GM21528 (cell line): ENCODE results near the gene PCP4L1.

Experiments used
- ATAC-seq: cut with Tn5 transposase; IDR thresholded peaks from one replicate; pipeline ENCODE4 v1.9.1; 2021; ENCODE audit warnings: mild to moderate bottlenecking, moderate library complexity; ENCODE audit not compliant: unreplicated experiment, low FRiP score

PCP4L1 gene

DNA sequence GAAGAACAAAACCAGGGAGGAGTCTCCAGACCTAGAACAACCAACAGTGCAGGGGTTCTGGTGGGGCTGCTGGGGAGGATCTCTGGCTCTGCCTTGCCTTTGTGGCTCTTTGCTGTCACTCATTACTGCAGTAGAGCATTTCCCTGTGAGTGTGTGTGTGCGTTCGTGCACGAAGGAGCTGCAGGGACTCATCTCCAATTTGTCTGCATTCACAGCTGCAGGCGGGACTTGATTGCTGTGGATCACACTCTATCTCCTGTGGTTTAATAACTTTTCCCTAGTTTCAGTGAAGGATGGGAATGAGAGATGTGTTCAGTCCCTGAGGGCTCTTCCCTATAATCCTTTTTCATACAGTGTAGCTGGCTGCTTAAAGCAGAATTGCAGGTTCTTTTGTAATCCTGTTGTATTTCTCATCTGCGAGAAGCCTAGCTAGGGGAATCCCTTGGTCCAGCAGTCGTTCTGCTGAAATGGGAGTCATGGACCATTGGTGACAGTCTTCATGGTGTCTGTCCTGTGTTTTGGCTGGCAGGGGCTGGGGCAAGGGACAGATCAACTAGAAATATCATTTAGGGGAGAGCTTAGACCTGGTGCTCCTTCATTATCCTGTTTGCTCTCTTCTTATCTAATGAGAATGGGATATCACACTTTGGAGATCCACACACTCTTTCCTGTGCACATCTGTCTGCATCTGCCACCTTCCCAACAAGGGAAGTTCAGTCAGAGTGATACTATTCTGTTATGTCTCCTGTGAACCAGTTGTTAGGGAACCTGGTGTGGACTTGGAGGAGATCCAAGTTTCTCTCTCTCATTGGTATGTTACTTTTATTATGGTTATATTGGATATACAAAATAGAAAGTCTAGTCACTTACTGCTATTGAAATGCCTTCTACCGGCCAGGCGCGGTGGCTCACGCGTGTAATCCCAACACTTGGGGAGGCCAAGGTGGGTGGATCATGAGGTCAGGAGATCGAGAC lies 3.0 kb downstream of the PCP4L1 start:
- ATAC-seq, result no peak

DNA sequence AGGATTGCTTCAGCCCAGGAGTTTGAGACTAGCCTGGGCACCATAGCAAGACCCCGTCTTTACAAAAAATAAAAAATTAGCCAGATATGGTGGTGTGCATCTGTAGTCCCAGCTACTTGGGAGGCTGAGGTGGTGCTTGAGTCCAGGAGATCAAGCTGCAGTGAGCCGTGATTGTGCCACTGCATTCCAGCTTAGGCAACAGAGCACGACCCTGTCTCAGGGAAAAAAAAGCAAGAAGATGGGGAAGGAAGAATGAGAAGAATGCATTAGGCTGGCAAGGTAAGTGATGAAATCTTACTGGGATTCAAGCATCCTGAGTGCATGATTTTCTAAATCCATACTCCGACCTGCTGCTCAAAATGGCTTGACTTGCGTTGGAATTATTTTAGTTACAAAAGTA lies 6.8 kb downstream of the PCP4L1 start:
- ATAC-seq, result no peak

DNA sequence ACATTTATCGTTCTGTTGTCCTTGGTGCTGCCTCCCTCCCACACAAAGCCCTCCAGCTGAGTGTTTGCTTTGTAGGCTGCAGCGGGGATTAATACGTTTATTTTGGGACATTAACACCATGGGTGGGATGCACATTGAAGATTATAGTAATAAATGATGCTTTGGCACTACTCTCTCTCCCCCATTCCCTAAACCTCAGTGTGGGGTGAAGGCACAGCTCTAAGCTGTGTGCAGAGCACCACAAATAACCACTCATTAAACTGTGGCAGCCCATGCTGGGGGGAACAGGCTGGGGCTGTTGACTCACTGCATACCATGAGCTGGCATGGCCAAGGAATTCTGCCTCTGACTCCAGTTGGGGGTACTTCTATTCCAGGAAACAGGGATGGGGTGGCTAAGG lies 7.7 kb downstream of the PCP4L1 start:
- no peak for ATAC-seq

GRCh38 chr1:161266836-161267235 lies 8.3 kb downstream of the PCP4L1 start:
- no peak for ATAC-seq

- no peak for ATAC-seq
These were observed 8.8 kb downstream of the PCP4L1 start for GRCh38 chr1:161267321-161267720.

GRCh38 chr1:161273402-161273801 lies 14.9 kb downstream of the PCP4L1 start:
- ATAC-seq, result no peak

GRCh38 chr1:161274874-161275273 lies 16.3 kb downstream of the PCP4L1 start:
- ATAC-seq, result no peak

DNA sequence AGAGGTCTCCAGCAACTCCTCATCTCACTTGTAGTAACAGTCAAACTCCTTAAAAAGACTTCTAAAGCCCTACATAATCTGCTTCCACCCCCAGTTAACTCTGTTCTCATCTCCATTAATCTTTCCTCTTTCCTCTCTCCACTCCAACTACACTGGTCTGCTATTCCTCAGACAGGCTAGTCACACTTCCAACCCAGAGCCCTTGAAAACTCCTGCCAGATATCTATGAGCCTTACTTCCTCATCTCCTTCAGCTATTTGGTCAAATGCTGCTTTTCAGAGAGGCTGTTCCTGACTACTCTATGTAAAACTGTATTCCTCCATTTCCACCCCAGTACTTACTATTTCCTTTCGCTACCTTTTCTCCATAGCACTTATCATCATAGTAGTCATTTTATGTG lies 24.4 kb downstream of the PCP4L1 start:
- no peak for ATAC-seq

- ATAC-seq, result no peak
These were observed 26.6 kb downstream of the PCP4L1 start for GRCh38 chr1:161285113-161285512.

DNA sequence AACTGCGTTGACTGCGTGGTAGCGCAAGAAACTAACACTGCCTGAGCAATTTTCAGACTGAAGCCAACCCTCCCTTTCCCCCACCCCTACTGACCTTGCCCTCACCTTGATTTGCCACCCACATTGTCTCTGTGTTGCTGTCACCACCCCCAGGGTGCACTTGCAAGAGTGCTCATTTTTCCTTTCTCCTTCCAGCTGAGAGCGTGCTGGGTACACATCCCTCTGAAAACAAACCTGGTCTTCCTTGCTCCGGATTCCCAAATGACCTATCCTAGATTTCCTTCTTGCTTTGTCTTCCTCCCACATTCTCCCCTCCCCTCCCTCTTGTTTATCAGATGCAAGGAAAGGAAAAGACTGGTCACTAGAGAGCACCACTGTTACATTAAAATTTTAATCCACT lies 27.0 kb downstream of the PCP4L1 start:
- no peak for ATAC-seq

DNA sequence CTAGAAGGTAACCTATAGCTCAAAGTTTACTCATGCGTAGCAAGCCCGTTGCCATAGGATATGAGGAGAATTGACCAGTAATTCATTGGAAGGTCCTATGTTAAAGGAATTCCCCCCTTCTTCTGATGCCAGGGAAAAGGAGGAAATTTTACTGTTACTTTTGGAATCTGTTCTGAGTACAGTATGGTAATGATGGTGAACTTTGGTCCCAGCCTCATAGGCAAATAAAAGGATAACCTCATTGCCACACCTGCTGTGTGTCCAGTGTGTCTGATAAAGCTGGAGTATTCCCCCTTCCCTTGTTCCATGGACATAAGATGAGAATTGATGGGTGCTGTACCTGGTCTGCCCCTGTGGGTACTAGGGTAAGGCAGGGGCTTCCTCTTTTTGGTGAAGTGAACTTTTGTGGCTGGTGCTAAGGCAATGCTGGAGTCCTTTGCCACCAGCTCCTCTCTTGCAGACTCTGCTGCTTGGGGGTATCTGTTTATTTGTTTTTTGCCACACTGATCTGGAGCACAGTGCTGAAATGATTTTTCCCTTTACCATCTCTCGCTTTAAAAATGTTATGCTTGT lies 29.0 kb downstream of the PCP4L1 start:
- no peak for ATAC-seq

GRCh38 chr1:161290779-161291178 lies 32.2 kb downstream of the PCP4L1 start:
- ATAC-seq, result no peak

DNA sequence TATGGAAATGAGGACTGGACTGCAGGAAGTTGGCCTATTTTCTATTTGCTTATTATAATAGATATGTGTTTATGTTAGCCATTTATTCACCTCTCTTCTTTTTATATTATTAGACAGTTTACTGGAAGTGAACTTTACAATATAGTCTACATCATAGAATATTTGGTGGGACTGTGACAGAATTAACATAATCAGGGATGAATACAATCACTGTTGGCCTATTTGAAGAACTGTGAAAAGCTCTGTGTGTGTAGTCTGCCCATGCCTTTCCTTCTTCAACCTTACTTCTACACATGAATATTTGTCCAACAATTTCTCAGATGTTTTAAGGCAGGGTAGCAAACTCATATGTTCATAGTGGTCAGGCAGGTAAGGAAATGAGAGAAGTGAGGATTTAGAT lies 38.9 kb downstream of the PCP4L1 start:
- no peak for ATAC-seq

DNA sequence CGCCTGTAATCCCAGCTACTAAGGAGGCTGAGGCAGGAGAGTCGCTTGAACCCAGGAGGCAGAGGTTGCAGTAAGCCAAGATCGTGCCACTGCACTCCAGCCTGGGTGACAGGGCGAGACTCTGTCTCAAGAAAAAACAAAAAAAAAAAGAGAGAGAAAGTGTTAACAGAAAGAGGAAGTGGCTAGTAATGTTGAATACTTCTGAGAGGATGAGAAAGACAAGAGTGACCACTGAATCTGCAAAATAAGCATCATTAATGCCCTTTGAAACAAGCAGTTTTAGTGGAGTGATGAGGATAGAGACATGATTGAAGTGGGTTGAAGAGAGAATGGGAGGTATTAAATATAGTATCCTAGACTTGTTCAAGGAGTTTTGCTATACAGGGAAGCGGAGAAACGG lies 39.6 kb downstream of the PCP4L1 start:
- ATAC-seq, result no peak

DNA sequence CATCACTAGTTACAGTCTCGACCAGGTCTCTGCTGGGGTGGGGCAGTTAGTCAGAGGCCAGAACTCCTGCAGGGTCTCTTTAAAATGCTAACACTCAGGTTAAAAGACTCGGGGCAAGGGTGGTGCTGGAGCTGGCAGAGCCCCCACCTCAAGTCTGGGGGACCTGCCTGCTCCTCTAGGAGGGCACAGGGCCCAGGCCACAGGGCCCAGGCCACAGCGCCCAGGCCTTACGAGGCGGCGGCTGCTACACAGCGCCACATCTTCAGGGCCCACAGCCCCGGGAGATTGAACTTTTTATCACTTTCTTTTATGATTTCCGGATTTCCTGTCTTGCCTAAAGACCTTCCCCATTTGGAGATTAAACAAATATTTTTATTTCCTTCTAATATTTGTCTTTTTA lies 40.8 kb downstream of the PCP4L1 start:
- no peak for ATAC-seq

GRCh38 chr1:161300478-161300877 lies 41.9 kb downstream of the PCP4L1 start:
- no peak for ATAC-seq

DNA sequence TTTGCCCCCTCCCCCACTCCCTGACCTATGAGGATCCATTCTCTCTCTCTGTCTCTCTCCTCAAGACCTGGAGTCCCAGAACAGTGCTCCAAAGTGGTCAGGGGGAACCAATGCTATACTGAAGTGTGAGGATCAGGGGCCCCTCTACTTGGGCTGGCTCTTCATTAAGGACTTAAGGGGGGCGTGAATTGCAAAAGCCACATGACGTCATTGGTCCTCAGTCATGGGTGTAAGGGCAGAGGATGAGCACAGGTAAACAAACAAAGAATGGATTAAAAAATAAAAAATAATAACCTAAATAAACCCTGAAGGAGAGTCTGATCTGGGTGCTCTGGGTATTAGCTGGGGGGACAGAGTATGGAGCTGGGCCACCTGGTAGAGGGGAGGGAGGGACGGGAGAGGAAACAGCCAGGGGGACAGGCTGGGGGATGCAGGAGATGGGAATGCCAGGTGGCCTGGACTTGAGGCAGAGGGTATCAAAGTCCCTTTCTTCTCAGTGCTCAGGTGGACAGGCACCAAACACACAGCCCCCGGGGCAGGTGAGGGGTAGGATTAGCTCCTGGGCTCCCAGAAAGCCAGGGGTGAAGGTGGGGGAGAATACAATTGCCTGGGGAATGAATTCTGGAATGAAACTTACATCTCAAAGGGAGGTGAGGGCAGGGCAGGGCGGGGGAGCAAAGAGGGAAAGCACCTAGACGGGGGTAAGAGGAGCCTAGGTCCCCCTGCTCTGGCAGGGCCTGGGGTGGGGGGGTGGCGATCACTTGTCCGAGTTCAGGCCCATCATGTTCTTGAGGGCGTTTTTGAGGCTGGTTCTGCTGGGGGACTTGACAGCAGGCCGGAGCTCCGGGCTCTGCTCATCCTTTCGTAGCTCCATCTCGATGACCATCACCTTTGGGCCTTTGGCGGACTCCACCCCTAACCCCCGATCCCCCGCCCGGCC lies 46.7 kb downstream of the PCP4L1 start:
- no peak for ATAC-seq

- peak; percentile 74 for ATAC-seq
These were observed 47.4 kb downstream of the PCP4L1 start for GRCh38 chr1:161305867-161306519.

- no peak for ATAC-seq
These were observed 48.8 kb downstream of the PCP4L1 start for GRCh38 chr1:161307230-161307768.
